ENCODE results near the gene KIFC3. TPM values are rescaled to one million over a fixed set of nuclear protein-coding genes. Genes with fewer than 3 reads are reported as not detected.

The KIFC3 gene
- total RNA-seq, 1 donor from 2014 or later, result 27.6 TPM

- no peak overlapping the region for H3K4me3 Mint-ChIP-seq (ENCODE audit: low read depth)
- no peak overlapping the region for H3K27ac Mint-ChIP-seq
- no peaks in the 10 kb centered on the region for H3K27me3 Mint-ChIP-seq
- no peak for DNase-seq (ENCODE audit: low spot score, unreplicated experiment)
- peaks cover 4% of the 10 kb centered on the region for H3K36me3 Mint-ChIP-seq (ENCODE audit: insufficient read depth)
- no peaks in the 10 kb centered on the region for H3K4me1 Mint-ChIP-seq (ENCODE audit: low read depth)
- TF ChIP-seq CTCF (IDR thresholded peaks at IDR 0.05; ENCODE audit: unreplicated experiment), result no peak
- H3K9me3 Mint-ChIP-seq (ENCODE audit: low read depth), result no peaks in the 10 kb centered on the region
Observed at GRCh38 chr16:57752581-57753447, 49.5 kb downstream of the KIFC3 start.

- peaks cover 6% of the 10 kb centered on the region for H3K36me3 Mint-ChIP-seq (ENCODE audit: insufficient read depth)
- H3K4me1 Mint-ChIP-seq (ENCODE audit: low read depth), result no peaks in the 10 kb centered on the region
- H3K9me3 Mint-ChIP-seq (ENCODE audit: low read depth), result no peaks in the 10 kb centered on the region
- H3K27me3 Mint-ChIP-seq, result no peaks in the 10 kb centered on the region
- DNase-seq (ENCODE audit: low spot score, unreplicated experiment), result no peak
- peak overlapping the region; percentile 79 for H3K27ac Mint-ChIP-seq
- H3K4me3 Mint-ChIP-seq (ENCODE audit: low read depth), result no peak overlapping the region
- TF ChIP-seq CTCF (IDR thresholded peaks at IDR 0.05; ENCODE audit: unreplicated experiment), result no peak
Observed at GRCh38 chr16:57752203-57752580, 50.1 kb downstream of the KIFC3 start.

GRCh38 chr16:57751539-57752202 lies 50.6 kb downstream of the KIFC3 start:
- peak overlapping the region; percentile 79 for H3K27ac Mint-ChIP-seq
- DNase-seq (ENCODE audit: low spot score, unreplicated experiment), result no peak
- no peak for TF ChIP-seq CTCF (IDR thresholded peaks at IDR 0.05; ENCODE audit: unreplicated experiment)
- no peak overlapping the region for H3K4me3 Mint-ChIP-seq (ENCODE audit: low read depth)
- no peaks in the 10 kb centered on the region for H3K27me3 Mint-ChIP-seq
- H3K9me3 Mint-ChIP-seq (ENCODE audit: low read depth), result no peaks in the 10 kb centered on the region
- peaks cover 6% of the 10 kb centered on the region for H3K36me3 Mint-ChIP-seq (ENCODE audit: insufficient read depth)
- H3K4me1 Mint-ChIP-seq (ENCODE audit: low read depth), result no peaks in the 10 kb centered on the region

- H3K27ac Mint-ChIP-seq, result no peak overlapping the region
- TF ChIP-seq CTCF (IDR thresholded peaks at IDR 0.05; ENCODE audit: unreplicated experiment), result no peak
Observed at GRCh38 chr16:57750796-57751538, 51.3 kb downstream of the KIFC3 start.

GRCh38 chr16:57749856-57750452 lies 52.3 kb downstream of the KIFC3 start:
- no peaks in the 10 kb centered on the region for H3K9me3 Mint-ChIP-seq (ENCODE audit: low read depth)

More at GRCh38 chr16:57750796-57751538, 51.3 kb downstream of the KIFC3 start:
- no peak for DNase-seq (ENCODE audit: low spot score, unreplicated experiment)
- no peaks in the 10 kb centered on the region for H3K9me3 Mint-ChIP-seq (ENCODE audit: low read depth)
- H3K4me1 Mint-ChIP-seq (ENCODE audit: low read depth), result no peaks in the 10 kb centered on the region
- no peak overlapping the region for H3K4me3 Mint-ChIP-seq (ENCODE audit: low read depth)
- H3K27me3 Mint-ChIP-seq, result no peaks in the 10 kb centered on the region
- H3K36me3 Mint-ChIP-seq (ENCODE audit: insufficient read depth), result peaks cover 5% of the 10 kb centered on the region

More at GRCh38 chr16:57749856-57750452, 52.3 kb downstream of the KIFC3 start:
- TF ChIP-seq CTCF (IDR thresholded peaks at IDR 0.05; ENCODE audit: unreplicated experiment), result no peak
- no peaks in the 10 kb centered on the region for H3K4me1 Mint-ChIP-seq (ENCODE audit: low read depth)
- no peak overlapping the region for H3K27ac Mint-ChIP-seq
- DNase-seq (ENCODE audit: low spot score, unreplicated experiment), result no peak
- H3K27me3 Mint-ChIP-seq, result no peaks in the 10 kb centered on the region
- H3K36me3 Mint-ChIP-seq (ENCODE audit: insufficient read depth), result peaks cover 5% of the 10 kb centered on the region
- H3K4me3 Mint-ChIP-seq (ENCODE audit: low read depth), result no peak overlapping the region
